K562 (cell line): ENCODE measurements around the gene MAK. TPM values are rescaled to one million over a fixed set of nuclear protein-coding genes. Genes with fewer than 3 reads are reported as not detected.
A peak's percentile ranks its signal among the peaks of the same experiment; 100 is the strongest.

Experiments
- CGGBP1 ChIP-seq: fragments of 250-450 bp; sonication (Bioruptor Pico); IDR thresholded peaks from 2 replicates; pipeline ENCODE4 v1.9.0; 2021; ENCODE audit warnings: mild to moderate bottlenecking
- ILK ChIP-seq: fragments of 450-650 bp; IDR thresholded peaks from 2 replicates; pipeline ENCODE4 v1.6.1; 2016; ENCODE audit warnings: missing genetic modification characterization, low read depth, mild to moderate bottlenecking, missing compliant biosample characterization, moderate library complexity, borderline replicate concordance
- MNT ChIP-seq, 2 experiments: fragments of 450-650 bp; conservative IDR thresholded peaks; 2 replicates each; pipeline ENCODE4 v1.6.1; 2017; ENCODE audit warnings: mild to moderate bottlenecking in 2 of 2, moderate library complexity in 2 of 2
- NFYB ChIP-seq: IDR thresholded peaks from 2 replicates; pipeline ENCODE4 v1.6.1; 2011; ENCODE audit warnings: mild to moderate bottlenecking, moderate library complexity; ENCODE audit not compliant: insufficient read length; ENCODE audit errors: extremely low read depth
- PPARD ChIP-seq: fragments of 250-450 bp; sonication (Bioruptor Pico); IDR thresholded peaks from 2 replicates; pipeline ENCODE4 v1.8.0; 2022; ENCODE audit warnings: inconsistent platforms, mild to moderate bottlenecking, moderate library complexity
- STAG1 ChIP-seq: sonication (generic); formaldehyde crosslinking; IDR thresholded peaks from 2 replicates; pipeline ENCODE4 v1.5.0; 2020; ENCODE audit warnings: missing genetic modification reagents, borderline replicate concordance
- TRIM24 ChIP-seq, 2 experiments: fragments of 450-650 bp; IDR thresholded peaks; 2 replicates each; pipeline ENCODE4 v1.6.1; 2016
- ZNF165 ChIP-seq: fragments of 250-450 bp; sonication (Bioruptor Pico); IDR thresholded peaks from 2 replicates; pipeline ENCODE4 v1.4.0; 2020; ENCODE audit warnings: borderline replicate concordance
- ZNF197 ChIP-seq: fragments of 200-800 bp; sonication (Bioruptor generic); IDR thresholded peaks from 2 replicates; pipeline ENCODE4 v1.6.1; 2016; ENCODE audit warnings: low read depth, missing genetic modification characterization, missing compliant biosample characterization
- ZNF318 ChIP-seq, 2 experiments: fragments of 450-650 bp; IDR thresholded peaks; 2 replicates each; pipeline ENCODE4 v1.6.1; 2016; ENCODE audit warnings: mild to moderate bottlenecking in 2 of 2, borderline replicate concordance in 1 of 2, low read depth in 1 of 2, moderate library complexity in 1 of 2
- polyA plus RNA-seq, 8 experiments: library from polyadenylated mRNA; depleted of rRNA in 4 of 8; stranded (reverse) in 5 of 8; unstranded in 3 of 8; fragments of >200 nt; fragmentation: Nextera tagmentation in 2 of 8; fragmentation: Illumina TruSeq in 1 of 8; extraction: Ambion mirVana in 2 of 8; extraction: Trizol in 1 of 8; gene quantifications; 2 replicates each; pipeline versions ENCODE4 v1.2.1 to v1.2.3, GENCODE V29; 2011 to 2014; ENCODE audit warnings: inconsistent platforms in 1 of 8, missing spikeins in 1 of 8
- total RNA-seq, 7 experiments: library from RNA; depleted of rRNA in 6 of 7; stranded (reverse); fragments of >200 nt in 6 of 7; fragmentation: Illumina TruSeq in 2 of 7; extraction: Trizol in 2 of 7; gene quantifications; 2 replicates each; pipeline versions ENCODE4 v1.2.1 to v1.2.3, GENCODE V29; 2011 to 2021; ENCODE audit warnings: low replicate concordance in 1 of 7
- TF ChIP-seq, protein P1 (sequence below): fragments of 250-450 bp; sonication (Bioruptor Pico); IDR thresholded peaks from 2 replicates; pipeline ENCODE4 v1.5.0; 2020; ENCODE audit warnings: mild to moderate bottlenecking
- TF ChIP-seq, protein P2 (sequence below): IDR thresholded peaks from 2 replicates; pipeline ENCODE4 v1.6.1; 2011; ENCODE audit not compliant: insufficient read length; ENCODE audit errors: extremely low read depth

MAK gene
- total and polyA plus RNA-seq, 9 of the 15 experiments (the other 6 are each of a cell fraction or from before 2014, with no cell fraction given): 0.25 to 1.1 (median 0.53) TPM

- no peak for TF ChIP-seq ILK (tag)
- no peak for TF ChIP-seq CGGBP1
- no peak for TF ChIP-seq NFYB
- TF ChIP-seq STAG1 (CRISPR knock-in tag): no peak
- TF ChIP-seq, protein P1, sequence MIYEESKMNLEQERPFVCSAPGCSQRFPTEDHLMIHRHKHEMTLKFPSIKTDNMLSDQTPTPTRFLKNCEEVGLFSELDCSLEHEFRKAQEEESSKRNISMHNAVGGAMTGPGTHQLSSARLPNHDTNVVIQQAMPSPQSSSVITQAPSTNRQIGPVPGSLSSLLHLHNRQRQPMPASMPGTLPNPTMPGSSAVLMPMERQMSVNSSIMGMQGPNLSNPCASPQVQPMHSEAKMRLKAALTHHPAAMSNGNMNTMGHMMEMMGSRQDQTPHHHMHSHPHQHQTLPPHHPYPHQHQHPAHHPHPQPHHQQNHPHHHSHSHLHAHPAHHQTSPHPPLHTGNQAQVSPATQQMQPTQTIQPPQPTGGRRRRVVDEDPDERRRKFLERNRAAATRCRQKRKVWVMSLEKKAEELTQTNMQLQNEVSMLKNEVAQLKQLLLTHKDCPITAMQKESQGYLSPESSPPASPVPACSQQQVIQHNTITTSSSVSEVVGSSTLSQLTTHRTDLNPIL (CRISPR knock-in tag): no peak
- TF ChIP-seq ZNF165: no peak
- peak in 1 of 2 experiments; percentile 58; a peak in 2 of 4 replicates for TF ChIP-seq ZNF318 (IDR thresholded peaks at IDR 0.05; ENCODE audit: borderline replicate concordance in 1 of 2, low read depth in 1 of 2)
- TF ChIP-seq MNT (conservative IDR thresholded peaks at IDR 0.05): peak; percentile 87 to 96
- TF ChIP-seq TRIM24 (IDR thresholded peaks at IDR 0.05): 0 out of 4 replicates have a peak, but pooled peaks of 1 of the 2 experiments have one; percentile 17
- TF ChIP-seq, protein P2, sequence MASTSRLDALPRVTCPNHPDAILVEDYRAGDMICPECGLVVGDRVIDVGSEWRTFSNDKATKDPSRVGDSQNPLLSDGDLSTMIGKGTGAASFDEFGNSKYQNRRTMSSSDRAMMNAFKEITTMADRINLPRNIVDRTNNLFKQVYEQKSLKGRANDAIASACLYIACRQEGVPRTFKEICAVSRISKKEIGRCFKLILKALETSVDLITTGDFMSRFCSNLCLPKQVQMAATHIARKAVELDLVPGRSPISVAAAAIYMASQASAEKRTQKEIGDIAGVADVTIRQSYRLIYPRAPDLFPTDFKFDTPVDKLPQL: peak; percentile 22
- TF ChIP-seq ZNF197 (CRISPR knock-in tag): no peak
- no peak for TF ChIP-seq PPARD
Measured at GRCh38 chr6:10722820-10723566, 115.3 kb downstream of the MAK start, which contains the start of gene TMEM14C (continued).
